ENCODE measurements around the gene RBM8A.

RBM8A gene

DNA sequence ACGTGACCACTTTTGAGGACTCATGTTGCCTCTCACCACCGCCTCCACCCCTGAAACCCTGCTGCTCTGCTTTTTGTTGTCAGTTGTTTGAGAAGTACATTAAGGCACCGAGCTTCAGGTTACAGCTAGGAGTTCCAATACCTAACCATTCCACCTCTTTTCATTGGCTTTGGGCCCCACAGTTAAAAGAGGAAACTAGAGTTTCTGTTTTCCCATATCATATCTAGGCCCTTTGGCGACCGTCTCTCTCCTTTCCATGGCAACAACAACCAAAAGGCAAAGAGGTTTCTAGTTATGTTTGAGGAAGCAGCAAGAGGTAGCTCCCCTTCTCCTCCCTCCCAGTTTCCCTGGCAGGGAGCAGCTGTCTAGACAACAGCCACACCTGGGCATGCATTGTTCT lies 47.5 kb downstream of the RBM8A start:
- Histone ChIP-seq H3K27me3 (ENCODE audit: control insufficient read depth in 3 of 3, insufficient read depth in 3 of 3, low read depth in 1 of 3, low read length in 3 of 3) (peaks cover 0 to 66% (median 8%) of the 10 kb centered on the region in 3 experiments), H3K9me3 (replicated peaks in 1 of 2; ENCODE audit: control insufficient read depth in 2 of 2, insufficient read depth in 1 of 2, low read depth in 1 of 2, low read length in 2 of 2) (no peaks in the 10 kb centered on the region), H3K27ac (replicated peaks; ENCODE audit: low read length) (no peak overlapping the region)

DNA sequence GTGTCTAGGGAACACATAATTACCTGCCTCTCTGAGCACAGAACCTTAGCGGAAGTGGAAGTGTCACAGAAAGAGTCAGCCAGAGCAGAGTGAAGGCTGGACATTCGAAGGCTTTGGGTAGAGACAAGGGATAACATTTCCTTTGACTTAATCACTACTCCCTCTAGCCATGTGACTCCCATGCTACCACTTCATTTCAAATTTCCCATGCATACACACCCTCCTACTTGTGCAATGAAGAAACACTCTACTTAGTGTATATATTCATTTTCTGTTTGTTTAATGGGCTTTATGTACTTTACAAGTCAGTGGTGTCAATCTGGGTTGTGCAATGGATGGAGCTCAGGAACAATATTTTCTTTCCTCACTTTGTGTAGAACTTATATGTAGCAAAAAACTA lies 48.6 kb downstream of the RBM8A start:
- H2BK120ac ChIP-seq (ENCODE audit: low read depth, low read length), result no peak overlapping the region
- no peak overlapping the region for H3K14ac ChIP-seq (ENCODE audit: low read length)
- no peak for DNase-seq (ENCODE audit: low spot score)
- no CpG with 5 or more reads among the region's 2 CpGs for WGBS, 2 donors (ENCODE audit: extremely low coverage in 2 of 2, insufficient read length in 2 of 2, insufficient replicate concordance in 1 of 2)
- no peak overlapping the region for H2AK5ac ChIP-seq (ENCODE audit: low read depth, low read length)
- peaks cover 5 to 6% of the 10 kb centered on the region in 2 donors for H3K4me1 ChIP-seq (ENCODE audit: control insufficient read depth in 2 of 2, insufficient read depth in 1 of 2, low read depth in 1 of 2, low read length in 2 of 2)
- H2AFZ ChIP-seq (ENCODE audit: low read length), result no peak overlapping the region
- H3K23ac ChIP-seq (ENCODE audit: low read depth, low read length, poor library complexity), result no peak overlapping the region
- H3K27me3 ChIP-seq (ENCODE audit: control insufficient read depth in 3 of 3, insufficient read depth in 3 of 3, low read depth in 1 of 3, low read length in 3 of 3), result peaks cover 0 to 66% (median 2%) of the 10 kb centered on the region in 3 experiments
- no peak overlapping the region for H2BK5ac ChIP-seq (ENCODE audit: low read length)
- H3K4ac ChIP-seq (ENCODE audit: low read length), result no peak overlapping the region
- H4K8ac ChIP-seq (ENCODE audit: low read depth, low read length), result no peak overlapping the region
- H3K4me2 ChIP-seq (ENCODE audit: insufficient read depth, low read length, poor library complexity, severe bottlenecking), result no peak overlapping the region
- H4K91ac ChIP-seq (ENCODE audit: low read depth, low read length, poor library complexity), result no peak overlapping the region
- H2BK15ac ChIP-seq (ENCODE audit: low read length), result no peak overlapping the region
- H3K9ac ChIP-seq (ENCODE audit: low read depth, low read length, poor library complexity), result no peak overlapping the region
- H3K79me1 ChIP-seq (ENCODE audit: low read depth, low read length), result no peaks in the 10 kb centered on the region
- no peak overlapping the region for H3K4me3 ChIP-seq (ENCODE audit: low read length in 2 of 2)
- no peak overlapping the region for H3K18ac ChIP-seq (ENCODE audit: low read length)
- no peak overlapping the region for H3K27ac ChIP-seq (replicated peaks; ENCODE audit: low read length)
- no peak overlapping the region for H2BK12ac ChIP-seq (ENCODE audit: low read length)
- H3K36me3 ChIP-seq (replicated peaks in 1 of 2; ENCODE audit: control insufficient read depth in 2 of 2, insufficient read depth in 2 of 2, low read length in 2 of 2), result no peaks in the 10 kb centered on the region
- no peaks in the 10 kb centered on the region for H3K9me3 ChIP-seq (replicated peaks in 1 of 2; ENCODE audit: control insufficient read depth in 2 of 2, insufficient read depth in 1 of 2, low read depth in 1 of 2, low read length in 2 of 2)

More for the DNA sequence above, 47.5 kb downstream of the RBM8A start:
- H3K9ac ChIP-seq (ENCODE audit: low read depth, low read length, poor library complexity), result no peak overlapping the region
- H2BK5ac ChIP-seq (ENCODE audit: low read length), result no peak overlapping the region
- H3K14ac ChIP-seq (ENCODE audit: low read length), result no peak overlapping the region
- H3K4me2 ChIP-seq (ENCODE audit: insufficient read depth, low read length, poor library complexity, severe bottlenecking), result no peak overlapping the region
- H2AFZ ChIP-seq (ENCODE audit: low read length), result no peak overlapping the region
- no peaks in the 10 kb centered on the region for H3K36me3 ChIP-seq (replicated peaks in 1 of 2; ENCODE audit: control insufficient read depth in 2 of 2, insufficient read depth in 2 of 2, low read length in 2 of 2)
- no peak for DNase-seq (ENCODE audit: low spot score)
- whole genome bisulfite sequencing, 2 donors (ENCODE audit: extremely low coverage in 2 of 2, insufficient read length in 2 of 2, insufficient replicate concordance in 1 of 2), result no CpG with 5 or more reads among the region's 5 CpGs
- H3K4me1 ChIP-seq (ENCODE audit: control insufficient read depth in 2 of 2, insufficient read depth in 1 of 2, low read depth in 1 of 2, low read length in 2 of 2), result peaks cover 5 to 6% of the 10 kb centered on the region in 2 donors
- H3K4ac ChIP-seq (ENCODE audit: low read length), result no peak overlapping the region
- H4K8ac ChIP-seq (ENCODE audit: low read depth, low read length), result no peak overlapping the region
- H3K79me1 ChIP-seq (ENCODE audit: low read depth, low read length), result no peaks in the 10 kb centered on the region
- no peak overlapping the region for H3K18ac ChIP-seq (ENCODE audit: low read length)
- H2AK5ac ChIP-seq (ENCODE audit: low read depth, low read length), result no peak overlapping the region
- no peak overlapping the region for H2BK15ac ChIP-seq (ENCODE audit: low read length)
- H3K4me3 ChIP-seq (ENCODE audit: low read length in 2 of 2), result no peak overlapping the region
- H2BK120ac ChIP-seq (ENCODE audit: low read depth, low read length), result no peak overlapping the region
- H2BK12ac ChIP-seq (ENCODE audit: low read length), result no peak overlapping the region
- H4K91ac ChIP-seq (ENCODE audit: low read depth, low read length, poor library complexity), result no peak overlapping the region
- no peak overlapping the region for H3K23ac ChIP-seq (ENCODE audit: low read depth, low read length, poor library complexity)

- no peak overlapping the region for H2BK15ac ChIP-seq (ENCODE audit: low read length)
- no peak overlapping the region for H2BK120ac ChIP-seq (ENCODE audit: low read depth, low read length)
- H3K4me2 ChIP-seq (ENCODE audit: insufficient read depth, low read length, poor library complexity, severe bottlenecking), result no peak overlapping the region
- no peak overlapping the region for H2AK5ac ChIP-seq (ENCODE audit: low read depth, low read length)
- no peak overlapping the region for H3K27ac ChIP-seq (replicated peaks; ENCODE audit: low read length)
- H3K79me1 ChIP-seq (ENCODE audit: low read depth, low read length), result no peaks in the 10 kb centered on the region
- no peak overlapping the region for H3K14ac ChIP-seq (ENCODE audit: low read length)
- WGBS, 2 donors (ENCODE audit: extremely low coverage in 2 of 2, insufficient read length in 2 of 2, insufficient replicate concordance in 1 of 2), result no CpG with 5 or more reads among the region's 7 CpGs
- H3K9me3 ChIP-seq (replicated peaks in 1 of 2; ENCODE audit: control insufficient read depth in 2 of 2, insufficient read depth in 1 of 2, low read depth in 1 of 2, low read length in 2 of 2), result no peaks in the 10 kb centered on the region
- H3K18ac ChIP-seq (ENCODE audit: low read length), result no peak overlapping the region
- no peak overlapping the region for H4K91ac ChIP-seq (ENCODE audit: low read depth, low read length, poor library complexity)
- no peak overlapping the region for H4K8ac ChIP-seq (ENCODE audit: low read depth, low read length)
- DNase-seq (ENCODE audit: low spot score), result no peak
- no peak overlapping the region for H3K9ac ChIP-seq (ENCODE audit: low read depth, low read length, poor library complexity)
- H2AFZ ChIP-seq (ENCODE audit: low read length), result no peak overlapping the region
- H3K4me3 ChIP-seq (ENCODE audit: low read length in 2 of 2), result no peak overlapping the region
- no peak overlapping the region for H3K23ac ChIP-seq (ENCODE audit: low read depth, low read length, poor library complexity)
- no peak overlapping the region for H3K4ac ChIP-seq (ENCODE audit: low read length)
- H2BK12ac ChIP-seq (ENCODE audit: low read length), result no peak overlapping the region
- peaks cover 0 to 68% (median 0%) of the 10 kb centered on the region in 3 experiments for H3K27me3 ChIP-seq (ENCODE audit: control insufficient read depth in 3 of 3, insufficient read depth in 3 of 3, low read depth in 1 of 3, low read length in 3 of 3)
- H3K4me1 ChIP-seq (ENCODE audit: control insufficient read depth in 2 of 2, insufficient read depth in 1 of 2, low read depth in 1 of 2, low read length in 2 of 2), result peaks cover 5 to 6% of the 10 kb centered on the region in 2 donors
- H3K36me3 ChIP-seq (replicated peaks in 1 of 2; ENCODE audit: control insufficient read depth in 2 of 2, insufficient read depth in 2 of 2, low read length in 2 of 2), result no peaks in the 10 kb centered on the region
- H2BK5ac ChIP-seq (ENCODE audit: low read length), result no peak overlapping the region
Observed at GRCh38 chr1:145877923-145878486, 49.3 kb downstream of the RBM8A start.

GRCh38 chr1:145874646-145875045 lies 52.6 kb downstream of the RBM8A start:
- no peak for DNase-seq (ENCODE audit: low spot score)
- H3K9me3 ChIP-seq (replicated peaks in 1 of 2; ENCODE audit: control insufficient read depth in 2 of 2, insufficient read depth in 1 of 2, low read depth in 1 of 2, low read length in 2 of 2), result no peaks in the 10 kb centered on the region
- no peak overlapping the region for H2BK12ac ChIP-seq (ENCODE audit: low read length)
- H3K4me1 ChIP-seq (ENCODE audit: control insufficient read depth in 2 of 2, insufficient read depth in 1 of 2, low read depth in 1 of 2, low read length in 2 of 2), result peaks cover 6 to 11% of the 10 kb centered on the region in 2 donors
- peak overlapping the region; percentile 26 for H3K23ac ChIP-seq (ENCODE audit: low read depth, low read length, poor library complexity)
- H2AFZ ChIP-seq (ENCODE audit: low read length), result no peak overlapping the region
- peaks cover 0 to 78% (median 0%) of the 10 kb centered on the region in 3 experiments for H3K27me3 ChIP-seq (ENCODE audit: control insufficient read depth in 3 of 3, insufficient read depth in 3 of 3, low read depth in 1 of 3, low read length in 3 of 3)
- no CpG with 5 or more reads among the region's 12 CpGs for WGBS, 2 donors (ENCODE audit: extremely low coverage in 2 of 2, insufficient read length in 2 of 2, insufficient replicate concordance in 1 of 2)
- peak overlapping the region; percentile 82 for H3K14ac ChIP-seq (ENCODE audit: low read length)
- H3K9ac ChIP-seq (ENCODE audit: low read depth, low read length, poor library complexity), result no peak overlapping the region
- H3K4ac ChIP-seq (ENCODE audit: low read length), result no peak overlapping the region
- no peak overlapping the region for H3K4me2 ChIP-seq (ENCODE audit: insufficient read depth, low read length, poor library complexity, severe bottlenecking)
- H3K27ac ChIP-seq (replicated peaks; ENCODE audit: low read length), result no peak overlapping the region
- no peak overlapping the region for H2BK120ac ChIP-seq (ENCODE audit: low read depth, low read length)
- no peak overlapping the region for H2AK5ac ChIP-seq (ENCODE audit: low read depth, low read length)
- H3K4me3 ChIP-seq (ENCODE audit: low read length in 2 of 2), result no peak overlapping the region
- no peaks in the 10 kb centered on the region for H3K36me3 ChIP-seq (replicated peaks in 1 of 2; ENCODE audit: control insufficient read depth in 2 of 2, insufficient read depth in 2 of 2, low read length in 2 of 2)
- H4K8ac ChIP-seq (ENCODE audit: low read depth, low read length), result no peak overlapping the region
- H3K18ac ChIP-seq (ENCODE audit: low read length), result no peak overlapping the region
- no peak overlapping the region for H2BK5ac ChIP-seq (ENCODE audit: low read length)
- H2BK15ac ChIP-seq (ENCODE audit: low read length), result no peak overlapping the region
- H4K91ac ChIP-seq (ENCODE audit: low read depth, low read length, poor library complexity), result no peak overlapping the region
- peaks cover 2% of the 10 kb centered on the region for H3K79me1 ChIP-seq (ENCODE audit: low read depth, low read length)
